HEK293 (cell line): Measurements from ENCODE around the gene SLC39A11.

Source experiments
- CTCF ChIA-PET: fragments of 350-600 bp; formaldehyde crosslinking; extraction: SDS; loops from one replicate; lab custom pipeline; 2021; ENCODE audit warnings: antibody characterized with exemption; lab: Yijun Ruan, JAX
- POLR2A ChIA-PET: fragments of 300-600 bp; formaldehyde crosslinking; extraction: SDS; loops from one replicate; lab custom pipeline; 2020; ENCODE audit warnings: antibody characterized with exemption, inconsistent platforms; lab: Yijun Ruan, JAX
- H3K27ac ChIP-seq: fragments of 200-500 bp; sonication (Bioruptor generic); 2 replicates; pipeline ENCODE4 v1.5.1; 2014; ENCODE audit warnings: low read depth, low read length, control low read depth, inconsistent platforms; ENCODE audit errors: extremely low read depth
- H3K36me3 ChIP-seq, 2 experiments: fragments of 200-500 bp in 1 of 2; sonication (Bioruptor generic) in 1 of 2; 1 replicate in 1 of 2; 2 replicates in 1 of 2; pipeline ENCODE4 v1.5.1; 2014 to 2017; ENCODE audit warnings: inconsistent platforms in 2 of 2, low read length in 2 of 2; ENCODE audit not compliant: control insufficient read depth in 2 of 2, insufficient read depth in 1 of 2
- H3K4me1 ChIP-seq: fragments of 200-500 bp; sonication (Bioruptor generic); 2 replicates; pipeline ENCODE4 v1.5.1; 2014; ENCODE audit warnings: mild to moderate bottlenecking, low read length, inconsistent platforms; ENCODE audit not compliant: control insufficient read depth, insufficient read depth
- H3K4me3 ChIP-seq: 2 replicates; pipeline ENCODE4 v1.5.1; 2011; ENCODE audit warnings: low read depth, mild to moderate bottlenecking, control low read depth, low read length, moderate library complexity
- H3K9me3 ChIP-seq: fragments of 200-500 bp; sonication (Bioruptor generic); 2 replicates; pipeline ENCODE4 v1.5.1; 2014; ENCODE audit warnings: low read depth, low read length, inconsistent platforms; ENCODE audit not compliant: control insufficient read depth, insufficient read depth
- MYNN ChIP-seq: fragments of 450-650 bp; formaldehyde crosslinking; IDR thresholded peaks from 2 replicates; pipeline ENCODE4 v1.5.1; 2016; ENCODE audit warnings: missing biosample characterization, missing genetic modification characterization, borderline replicate concordance
- SALL2 ChIP-seq: fragments of 450-650 bp; formaldehyde crosslinking; IDR thresholded peaks from 2 replicates; pipeline ENCODE4 v1.5.0; 2017; ENCODE audit warnings: missing biosample characterization, mild to moderate bottlenecking, missing genetic modification characterization, borderline replicate concordance
- SETDB1 ChIP-seq: IDR thresholded peaks from one replicate; pipeline ENCODE4 v1.6.1; 2017; ENCODE audit warnings: mild to moderate bottlenecking, low read length, moderate library complexity, mixed read lengths; ENCODE audit not compliant: insufficient read length
- TRIM28 ChIP-seq: IDR thresholded peaks from 2 replicates; pipeline ENCODE4 v1.6.1; 2011; ENCODE audit warnings: low read length, control low read depth, borderline replicate concordance
- ZBTB1 ChIP-seq: fragments of 450-650 bp; formaldehyde crosslinking; IDR thresholded peaks from 2 replicates; pipeline ENCODE4 v1.5.1; 2016; ENCODE audit warnings: missing biosample characterization, missing genetic modification characterization
- ZBTB20 ChIP-seq: fragments of 450-650 bp; formaldehyde crosslinking; IDR thresholded peaks from 2 replicates; pipeline ENCODE4 v1.5.1; 2016; ENCODE audit warnings: missing biosample characterization, missing genetic modification characterization
- ZBTB48 ChIP-seq: fragments of 450-650 bp; formaldehyde crosslinking; IDR thresholded peaks from 2 replicates; pipeline ENCODE4 v1.5.1; 2016; ENCODE audit warnings: missing biosample characterization, missing genetic modification characterization
- ZNF23 ChIP-seq: fragments of 450-650 bp; formaldehyde crosslinking; IDR thresholded peaks from 2 replicates; pipeline ENCODE4 v1.5.1; 2016; ENCODE audit warnings: missing biosample characterization, missing genetic modification characterization, borderline replicate concordance
- ZNF416 ChIP-seq: fragments of 450-650 bp; formaldehyde crosslinking; IDR thresholded peaks from 2 replicates; pipeline ENCODE4 v1.5.1; 2016; ENCODE audit warnings: missing biosample characterization, missing genetic modification characterization
- ZNF544 ChIP-seq: fragments of 450-650 bp; formaldehyde crosslinking; IDR thresholded peaks from 2 replicates; pipeline ENCODE4 v1.5.0; 2017; ENCODE audit warnings: missing biosample characterization, missing genetic modification characterization
- ZNF629 ChIP-seq: fragments of 450-650 bp; formaldehyde crosslinking; IDR thresholded peaks from 2 replicates; pipeline ENCODE4 v1.5.1; 2017; ENCODE audit warnings: missing biosample characterization, missing genetic modification characterization
- TF ChIP-seq, protein P1 (sequence below): fragments of 450-650 bp; formaldehyde crosslinking; IDR thresholded peaks from 2 replicates; pipeline ENCODE4 v1.5.1; 2016; ENCODE audit warnings: missing biosample characterization, missing genetic modification characterization, borderline replicate concordance
- TF ChIP-seq, protein P2 (sequence below): fragments of 450-650 bp; formaldehyde crosslinking; IDR thresholded peaks from 2 replicates; pipeline ENCODE4 v1.5.1; 2016; ENCODE audit warnings: missing biosample characterization, missing genetic modification characterization
- TF ChIP-seq, protein P3 (sequence below): fragments of 450-650 bp; formaldehyde crosslinking; IDR thresholded peaks from 2 replicates; pipeline ENCODE4 v1.5.1; 2016; ENCODE audit warnings: missing biosample characterization, missing genetic modification characterization
- TF ChIP-seq, protein P4 (sequence below): fragments of 450-650 bp; formaldehyde crosslinking; IDR thresholded peaks from 2 replicates; pipeline ENCODE4 v1.5.1; 2017; ENCODE audit warnings: missing biosample characterization, mild to moderate bottlenecking, missing genetic modification characterization, moderate library complexity
- TF ChIP-seq, protein P5 (sequence below): fragments of 450-650 bp; formaldehyde crosslinking; IDR thresholded peaks from 2 replicates; pipeline ENCODE4 v1.5.1; 2017; ENCODE audit warnings: missing biosample characterization, missing genetic modification characterization
- TF ChIP-seq, protein P6 (sequence below): fragments of 450-650 bp; formaldehyde crosslinking; IDR thresholded peaks from 2 replicates; pipeline ENCODE4 v1.5.1; 2016; ENCODE audit warnings: missing biosample characterization, missing genetic modification characterization
- TF ChIP-seq, protein P7 (sequence below): fragments of 450-650 bp; formaldehyde crosslinking; IDR thresholded peaks from 2 replicates; pipeline ENCODE4 v1.5.1; 2017; ENCODE audit warnings: missing biosample characterization, missing genetic modification characterization

SLC39A11 gene

DNA sequence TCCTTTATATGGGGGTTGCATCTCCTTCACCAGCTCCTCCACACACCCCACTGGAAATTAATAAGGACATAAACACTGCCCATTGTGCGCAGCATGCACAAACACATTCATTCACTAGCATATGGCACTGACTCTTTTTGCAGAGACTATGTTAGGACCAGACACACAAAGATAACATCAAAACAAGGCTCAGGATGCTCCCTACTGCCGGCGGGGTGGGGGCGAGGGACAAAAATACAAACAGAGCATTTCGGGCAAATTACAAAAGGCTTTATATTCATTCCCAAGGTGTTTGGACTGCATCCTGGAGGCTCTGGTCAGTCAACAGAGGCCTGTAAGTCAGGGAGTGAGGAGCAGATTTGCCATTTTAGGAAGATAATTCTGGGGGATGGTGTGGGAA, 299.7 kb downstream of the SLC39A11 start:
- no peaks in the 10 kb centered on the region for H3K4me1 ChIP-seq
- H3K9me3 ChIP-seq = no peaks in the 10 kb centered on the region
- ChIA-PET CTCF (no interaction called here), POLR2A (no interaction called here)
- TF ChIP-seq, protein P1, sequence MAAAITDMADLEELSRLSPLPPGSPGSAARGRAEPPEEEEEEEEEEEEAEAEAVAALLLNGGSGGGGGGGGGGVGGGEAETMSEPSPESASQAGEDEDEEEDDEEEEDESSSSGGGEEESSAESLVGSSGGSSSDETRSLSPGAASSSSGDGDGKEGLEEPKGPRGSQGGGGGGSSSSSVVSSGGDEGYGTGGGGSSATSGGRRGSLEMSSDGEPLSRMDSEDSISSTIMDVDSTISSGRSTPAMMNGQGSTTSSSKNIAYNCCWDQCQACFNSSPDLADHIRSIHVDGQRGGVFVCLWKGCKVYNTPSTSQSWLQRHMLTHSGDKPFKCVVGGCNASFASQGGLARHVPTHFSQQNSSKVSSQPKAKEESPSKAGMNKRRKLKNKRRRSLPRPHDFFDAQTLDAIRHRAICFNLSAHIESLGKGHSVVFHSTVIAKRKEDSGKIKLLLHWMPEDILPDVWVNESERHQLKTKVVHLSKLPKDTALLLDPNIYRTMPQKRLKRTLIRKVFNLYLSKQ (tag by site-specific recombination) = no peak
- TF ChIP-seq TRIM28 (no peak), SALL2 (tag by site-specific recombination) (no peak), SETDB1 (no peak), ZNF416 (tag by site-specific recombination) (no peak), ZBTB20 (tag by site-specific recombination) (no peak)
- TF ChIP-seq, protein P2, sequence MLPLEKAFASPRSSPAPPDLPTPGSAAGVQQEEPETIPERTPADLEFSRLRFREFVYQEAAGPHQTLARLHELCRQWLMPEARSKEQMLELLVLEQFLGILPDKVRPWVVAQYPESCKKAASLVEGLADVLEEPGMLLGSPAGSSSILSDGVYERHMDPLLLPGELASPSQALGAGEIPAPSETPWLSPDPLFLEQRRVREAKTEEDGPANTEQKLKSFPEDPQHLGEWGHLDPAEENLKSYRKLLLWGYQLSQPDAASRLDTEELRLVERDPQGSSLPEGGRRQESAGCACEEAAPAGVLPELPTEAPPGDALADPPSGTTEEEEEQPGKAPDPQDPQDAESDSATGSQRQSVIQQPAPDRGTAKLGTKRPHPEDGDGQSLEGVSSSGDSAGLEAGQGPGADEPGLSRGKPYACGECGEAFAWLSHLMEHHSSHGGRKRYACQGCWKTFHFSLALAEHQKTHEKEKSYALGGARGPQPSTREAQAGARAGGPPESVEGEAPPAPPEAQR = no peak
- TF ChIP-seq, protein P3, sequence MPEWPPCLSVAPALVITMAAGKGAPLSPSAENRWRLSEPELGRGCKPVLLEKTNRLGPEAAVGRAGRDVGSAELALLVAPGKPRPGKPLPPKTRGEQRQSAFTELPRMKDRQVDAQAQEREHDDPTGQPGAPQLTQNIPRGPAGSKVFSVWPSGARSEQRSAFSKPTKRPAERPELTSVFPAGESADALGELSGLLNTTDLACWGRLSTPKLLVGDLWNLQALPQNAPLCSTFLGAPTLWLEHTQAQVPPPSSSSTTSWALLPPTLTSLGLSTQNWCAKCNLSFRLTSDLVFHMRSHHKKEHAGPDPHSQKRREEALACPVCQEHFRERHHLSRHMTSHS = no peak
- TF ChIP-seq, protein P4, sequence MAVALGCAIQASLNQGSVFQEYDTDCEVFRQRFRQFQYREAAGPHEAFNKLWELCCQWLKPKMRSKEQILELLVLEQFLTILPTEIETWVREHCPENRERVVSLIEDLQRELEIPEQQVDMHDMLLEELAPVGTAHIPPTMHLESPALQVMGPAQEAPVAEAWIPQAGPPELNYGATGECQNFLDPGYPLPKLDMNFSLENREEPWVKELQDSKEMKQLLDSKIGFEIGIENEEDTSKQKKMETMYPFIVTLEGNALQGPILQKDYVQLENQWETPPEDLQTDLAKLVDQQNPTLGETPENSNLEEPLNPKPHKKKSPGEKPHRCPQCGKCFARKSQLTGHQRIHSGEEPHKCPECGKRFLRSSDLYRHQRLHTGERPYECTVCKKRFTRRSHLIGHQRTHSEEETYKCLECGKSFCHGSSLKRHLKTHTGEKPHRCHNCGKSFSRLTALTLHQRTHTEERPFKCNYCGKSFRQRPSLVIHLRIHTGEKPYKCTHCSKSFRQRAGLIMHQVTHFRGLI = no peak
- no peaks in the 10 kb centered on the region for H3K36me3 ChIP-seq
- H3K4me3 ChIP-seq = no peak overlapping the region
- no peak overlapping the region for H3K27ac ChIP-seq

DNA sequence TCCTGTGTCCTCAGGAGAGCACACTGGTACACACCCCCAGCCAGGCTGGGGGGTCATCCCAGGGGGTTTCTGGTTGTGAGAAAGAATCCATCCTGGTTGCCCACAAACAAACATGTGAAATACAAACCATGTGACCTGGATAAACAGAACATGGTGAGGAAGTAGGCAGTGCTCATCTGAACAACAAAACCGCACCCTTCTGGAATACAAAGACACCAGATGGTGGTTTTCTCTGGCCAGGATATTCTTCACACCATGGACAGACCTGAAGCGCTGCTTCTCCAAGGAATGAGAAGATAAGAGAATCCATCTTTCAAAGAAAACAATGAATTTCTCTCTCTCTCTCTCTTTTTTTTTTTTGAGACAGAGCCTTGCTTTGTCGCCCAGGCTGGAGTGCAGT, 302.3 kb downstream of the SLC39A11 start:
- Histone ChIP-seq H3K4me1 (no peaks in the 10 kb centered on the region), H3K36me3 (no peaks in the 10 kb centered on the region), H3K4me3 (no peak overlapping the region)
- ChIA-PET CTCF (interaction anchor here (1.2 kb wide), 1 partner anchor 65 kb away, joined by 4 read pairs; no protein-coding TSS in a partner anchor), POLR2A (no interaction called here)
- TF ChIP-seq, protein P5, sequence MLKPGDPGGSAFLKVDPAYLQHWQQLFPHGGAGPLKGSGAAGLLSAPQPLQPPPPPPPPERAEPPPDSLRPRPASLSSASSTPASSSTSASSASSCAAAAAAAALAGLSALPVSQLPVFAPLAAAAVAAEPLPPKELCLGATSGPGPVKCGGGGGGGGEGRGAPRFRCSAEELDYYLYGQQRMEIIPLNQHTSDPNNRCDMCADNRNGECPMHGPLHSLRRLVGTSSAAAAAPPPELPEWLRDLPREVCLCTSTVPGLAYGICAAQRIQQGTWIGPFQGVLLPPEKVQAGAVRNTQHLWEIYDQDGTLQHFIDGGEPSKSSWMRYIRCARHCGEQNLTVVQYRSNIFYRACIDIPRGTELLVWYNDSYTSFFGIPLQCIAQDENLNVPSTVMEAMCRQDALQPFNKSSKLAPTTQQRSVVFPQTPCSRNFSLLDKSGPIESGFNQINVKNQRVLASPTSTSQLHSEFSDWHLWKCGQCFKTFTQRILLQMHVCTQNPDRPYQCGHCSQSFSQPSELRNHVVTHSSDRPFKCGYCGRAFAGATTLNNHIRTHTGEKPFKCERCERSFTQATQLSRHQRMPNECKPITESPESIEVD (tag by site-specific recombination) = no peak
- TF ChIP-seq ZNF544 (tag by site-specific recombination) (no peak), ZNF23 (tag by site-specific recombination) (no peak), ZBTB1 (tag by site-specific recombination) (no peak), ZBTB48 (tag by site-specific recombination) (no peak), MYNN (tag by site-specific recombination) (no peak), ZNF629 (no peak)
- TF ChIP-seq, protein P6, sequence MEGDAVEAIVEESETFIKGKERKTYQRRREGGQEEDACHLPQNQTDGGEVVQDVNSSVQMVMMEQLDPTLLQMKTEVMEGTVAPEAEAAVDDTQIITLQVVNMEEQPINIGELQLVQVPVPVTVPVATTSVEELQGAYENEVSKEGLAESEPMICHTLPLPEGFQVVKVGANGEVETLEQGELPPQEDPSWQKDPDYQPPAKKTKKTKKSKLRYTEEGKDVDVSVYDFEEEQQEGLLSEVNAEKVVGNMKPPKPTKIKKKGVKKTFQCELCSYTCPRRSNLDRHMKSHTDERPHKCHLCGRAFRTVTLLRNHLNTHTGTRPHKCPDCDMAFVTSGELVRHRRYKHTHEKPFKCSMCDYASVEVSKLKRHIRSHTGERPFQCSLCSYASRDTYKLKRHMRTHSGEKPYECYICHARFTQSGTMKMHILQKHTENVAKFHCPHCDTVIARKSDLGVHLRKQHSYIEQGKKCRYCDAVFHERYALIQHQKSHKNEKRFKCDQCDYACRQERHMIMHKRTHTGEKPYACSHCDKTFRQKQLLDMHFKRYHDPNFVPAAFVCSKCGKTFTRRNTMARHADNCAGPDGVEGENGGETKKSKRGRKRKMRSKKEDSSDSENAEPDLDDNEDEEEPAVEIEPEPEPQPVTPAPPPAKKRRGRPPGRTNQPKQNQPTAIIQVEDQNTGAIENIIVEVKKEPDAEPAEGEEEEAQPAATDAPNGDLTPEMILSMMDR (tag by site-specific recombination) = no peak
- TF ChIP-seq, protein P7, sequence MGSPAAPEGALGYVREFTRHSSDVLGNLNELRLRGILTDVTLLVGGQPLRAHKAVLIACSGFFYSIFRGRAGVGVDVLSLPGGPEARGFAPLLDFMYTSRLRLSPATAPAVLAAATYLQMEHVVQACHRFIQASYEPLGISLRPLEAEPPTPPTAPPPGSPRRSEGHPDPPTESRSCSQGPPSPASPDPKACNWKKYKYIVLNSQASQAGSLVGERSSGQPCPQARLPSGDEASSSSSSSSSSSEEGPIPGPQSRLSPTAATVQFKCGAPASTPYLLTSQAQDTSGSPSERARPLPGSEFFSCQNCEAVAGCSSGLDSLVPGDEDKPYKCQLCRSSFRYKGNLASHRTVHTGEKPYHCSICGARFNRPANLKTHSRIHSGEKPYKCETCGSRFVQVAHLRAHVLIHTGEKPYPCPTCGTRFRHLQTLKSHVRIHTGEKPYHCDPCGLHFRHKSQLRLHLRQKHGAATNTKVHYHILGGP (tag by site-specific recombination) = no peak
- TF ChIP-seq, all 188 proteins: peak for 0
- H3K27ac ChIP-seq = no peak overlapping the region
- no peaks in the 10 kb centered on the region for H3K9me3 ChIP-seq
